Fibroblast of the aortic adventitia (primary cell): ENCODE data around the gene CCRL2. TPM values are rescaled to one million over a fixed set of nuclear protein-coding genes. Genes with fewer than 3 reads are reported as not detected.

ENCODE experiments used
- DNase-seq: peaks from one replicate; pipeline ENCODE4 v3.0.0-alpha.2; 2010; ENCODE audit warnings: low read depth
- H3K4me3 ChIP-seq: 2 replicates; pipeline ENCODE4 v1.5.1; 2011; ENCODE audit warnings: low read depth, mild to moderate bottlenecking, control low read depth, low read length, moderate library complexity
- CTCF ChIP-seq: IDR thresholded peaks from 2 replicates; pipeline ENCODE4 v1.5.1; 2011; ENCODE audit warnings: mild to moderate bottlenecking, low read length, control low read depth, inconsistent platforms; ENCODE audit not compliant: insufficient read depth
- total RNA-seq: library from RNA; depleted of rRNA; stranded (reverse); fragments of >200 nt; gene quantifications from 2 replicates; pipeline ENCODE4 v1.2.3, GENCODE V29; 2012; ENCODE audit warnings: low replicate concordance

Gene CCRL2
- total RNA-seq, 1 donor, result 0.54 TPM

GRCh38 chr3:46393011-46393410 lies 14.0 kb upstream of the CCRL2 start:
- no peak for TF ChIP-seq CTCF
- DNase-seq, result no peak
- H3K4me3 ChIP-seq, result no peak overlapping the region

DNA sequence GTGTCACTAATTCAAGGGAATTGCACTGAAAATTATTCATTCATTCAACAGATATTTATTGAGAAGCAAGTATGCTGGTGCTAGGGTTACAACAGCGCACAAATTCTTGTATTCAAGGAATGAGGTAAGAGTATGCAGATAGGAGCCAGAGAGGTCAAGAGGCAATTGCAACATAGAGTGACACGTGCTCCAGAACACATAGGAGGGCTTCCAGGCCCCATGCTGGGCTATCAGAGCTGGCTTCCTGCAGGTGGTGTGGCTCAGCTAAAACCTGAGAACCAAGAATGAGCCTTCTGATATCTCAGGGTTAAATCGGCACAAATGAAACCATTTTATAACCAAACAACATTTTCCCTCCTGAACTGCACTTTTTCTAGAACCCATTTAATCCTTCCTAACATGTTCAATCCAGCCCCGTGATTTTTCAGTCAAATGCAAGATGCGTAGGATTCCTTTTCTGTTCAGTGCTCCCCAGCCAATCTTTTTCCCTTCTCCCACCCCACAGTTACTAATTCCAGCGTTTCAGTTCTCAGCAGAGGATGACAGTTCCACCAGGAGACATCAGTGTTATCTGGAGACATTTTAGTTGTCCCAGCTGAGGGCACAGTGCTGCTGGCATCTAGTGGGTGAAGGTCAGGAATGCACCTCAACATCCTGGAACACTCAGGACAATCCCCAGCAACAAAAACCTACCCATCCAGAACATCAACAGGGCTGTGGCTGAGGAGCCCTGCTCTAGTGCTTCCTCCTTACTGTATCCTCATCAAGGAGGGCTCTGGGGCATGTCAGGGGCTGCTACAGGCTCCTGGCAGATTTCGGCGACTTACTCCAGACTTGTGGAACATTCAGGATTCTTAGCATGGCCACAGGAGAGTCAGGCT lies 13.3 kb upstream of the CCRL2 start:
- H3K4me3 ChIP-seq, result no peak overlapping the region
- DNase-seq, result no peak
- no peak for TF ChIP-seq CTCF

DNA sequence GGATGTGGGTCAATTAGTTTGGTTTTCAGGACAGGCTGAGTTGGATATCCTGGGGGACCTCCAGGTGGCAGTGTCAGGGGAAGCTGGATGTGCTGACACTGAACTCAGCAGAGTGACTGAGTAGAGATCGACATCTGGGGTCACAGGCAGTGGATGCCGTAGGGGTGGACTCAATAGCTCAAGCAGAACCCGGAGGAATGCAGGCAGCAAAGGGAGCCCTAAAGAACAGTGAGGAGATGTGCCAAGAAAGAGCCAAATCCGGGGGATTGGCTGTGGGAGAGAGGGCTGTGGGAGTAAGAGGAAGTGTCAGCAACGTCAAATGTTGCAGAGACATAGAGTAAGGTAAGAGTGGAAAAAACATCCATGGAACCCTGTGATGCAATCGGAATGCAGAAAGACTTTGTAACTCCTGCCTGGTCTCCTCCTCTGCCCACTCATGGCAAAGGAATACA lies 11.8 kb upstream of the CCRL2 start:
- H3K4me3 ChIP-seq, result no peak overlapping the region
- no peak for DNase-seq
- no peak for TF ChIP-seq CTCF

DNA sequence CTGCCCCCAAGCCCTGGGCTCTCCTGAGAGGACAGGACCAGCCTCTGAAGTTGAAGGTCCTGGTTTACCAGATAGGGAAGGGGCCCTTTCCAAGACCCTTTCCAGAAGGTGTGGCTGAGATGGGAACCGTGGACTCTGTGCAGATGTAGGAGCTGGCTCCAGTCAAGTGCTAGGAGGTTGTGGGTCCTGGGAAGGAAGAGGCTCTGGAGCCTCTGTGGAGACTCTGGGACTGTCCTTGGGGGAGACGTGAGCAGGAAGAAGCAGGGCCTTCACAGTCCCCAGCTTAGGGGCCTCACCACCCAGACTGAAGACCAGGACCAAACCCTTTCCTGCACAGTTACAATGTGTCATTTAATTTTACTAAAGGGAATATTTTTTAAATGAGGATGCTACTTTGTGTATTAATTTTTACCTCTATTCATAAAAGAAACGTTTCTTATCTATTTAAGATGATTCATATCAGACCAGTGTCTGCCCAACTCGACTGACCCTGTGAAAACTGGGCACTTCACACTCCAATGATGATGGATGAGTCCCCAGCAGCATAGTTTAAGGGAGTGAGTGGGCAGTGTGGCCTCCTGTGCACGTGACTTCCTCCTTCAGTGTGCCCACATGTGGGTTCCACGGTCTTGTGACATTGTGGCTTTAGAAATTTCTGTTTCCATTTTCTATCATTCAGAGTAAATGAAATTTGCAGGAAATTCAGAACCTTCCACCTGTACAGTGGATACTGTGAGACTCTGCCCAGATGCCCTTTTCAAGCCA lies 11.1 kb upstream of the CCRL2 start:
- DNase-seq, result no peak
- H3K4me3 ChIP-seq, result no peak overlapping the region
- no peak for TF ChIP-seq CTCF

DNA sequence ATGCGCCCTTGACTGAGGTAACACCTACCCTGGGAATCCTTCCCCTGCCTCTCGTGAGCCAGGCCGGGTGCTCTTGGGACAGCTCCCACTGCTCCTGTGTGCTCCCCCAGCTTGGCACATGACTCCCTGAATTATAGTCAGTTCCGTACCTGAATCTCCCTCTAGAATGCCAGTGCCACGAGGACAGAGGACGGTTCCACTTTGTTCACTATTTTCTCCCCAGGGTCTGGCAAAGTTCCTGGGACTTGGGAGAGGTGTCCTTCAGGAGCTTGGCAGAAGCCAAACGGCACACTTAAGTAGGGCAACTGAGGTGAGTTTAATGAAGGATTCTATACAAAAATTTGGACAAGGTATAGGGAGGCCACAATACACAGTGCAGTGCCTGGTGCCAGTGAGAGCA lies 9.9 kb upstream of the CCRL2 start:
- DNase-seq, result no peak
- TF ChIP-seq CTCF, result no peak
- H3K4me3 ChIP-seq, result no peak overlapping the region

GRCh38 chr3:46398186-46398955 lies 8.7 kb upstream of the CCRL2 start:
- DNase-seq, result no peak
- TF ChIP-seq CTCF, result no peak
- no peak overlapping the region for H3K4me3 ChIP-seq
